Cardiac septum (tissue), 1 donor: ENCODE results near the gene KATNAL2. TPM values are rescaled to one million over a fixed set of nuclear protein-coding genes. Genes with fewer than 3 reads are reported as not detected.

ENCODE experiments used
- DNase-seq: peaks from one replicate; pipeline ENCODE4 v3.0.0-alpha.2; 2020; ENCODE audit warnings: low spot score
- intact Hi-C: fragments of 100-400 bp; cut with DNase I; formaldehyde crosslinking; loops from one replicate; pipeline ENCODE4 v1.14.0; 2022
- long read RNA-seq: library from polyadenylated mRNA; unstranded; transcript quantifications from one replicate; pipeline ENCODE4 v2.0.0, GENCODE V29; 2021
- total RNA-seq: library from RNA; stranded (reverse); fragmentation: NEBNext Ultra II Directional; extraction: Animal tissue kit (Norgen Biotek cat#: 25700); gene quantifications from one replicate; pipeline ENCODE4 v1.2.1, GENCODE V29; 2021
- donor health status: DM: no; HTN: no; CAD: no.

KATNAL2 gene
- total RNA-seq = 5.7 TPM
- long read RNA-seq, partial matches to known transcripts = 3 of 14 reads
- long read RNA-seq, other reads (novel, unspliced or antisense) = 11 of 14 reads

GRCh38 chr18:46917108-46917802 lies at the start of gene KATNAL2, which contains the start of gene PIAS2:
TSS of gene KATNAL2 (plus strand) at chr18:46917602. CDS start at chr18:46946873, 29,271 bp downstream.
TSS of gene PIAS2 (minus strand) at chr18:46917507. CDS start at chr18:46917345, 162 bp downstream.
- peak; percentile 89 for DNase-seq
- intact Hi-C loops = no loop called here

GRCh38 chr18:46868169-46868921 lies 49.1 kb upstream of the KATNAL2 start:
- DNase-seq = no peak
- intact Hi-C loops = no loop called here

- intact Hi-C loops = no loop called here
- no peak for DNase-seq
Measured at GRCh38 chr18:46877329-46877987, 39.9 kb upstream of the KATNAL2 start.

- DNase-seq = no peak
Measured at GRCh38 chr18:46883180-46883579, 34.2 kb upstream of the KATNAL2 start.

GRCh38 chr18:46886893-46887292 lies 30.5 kb upstream of the KATNAL2 start:
- DNase-seq = no peak
- intact Hi-C loops = loop anchor here (10.0 kb wide), 1 partner anchor 62 kb away; no protein-coding TSS in a partner anchor

More at GRCh38 chr18:46883180-46883579, 34.2 kb upstream of the KATNAL2 start:
- intact Hi-C loops = loop anchor here (10.0 kb wide), 1 partner anchor 58 kb away; no protein-coding TSS in a partner anchor

GRCh38 chr18:46888965-46889364 lies 28.4 kb upstream of the KATNAL2 start:
- intact Hi-C loops = loop anchor here (10.0 kb wide), 1 partner anchor 64 kb away; no protein-coding TSS in a partner anchor
- DNase-seq = no peak

- intact Hi-C loops = no loop called here
Measured at GRCh38 chr18:46891742-46892214, 25.6 kb upstream of the KATNAL2 start.

GRCh38 chr18:46892842-46893241 lies 24.6 kb upstream of the KATNAL2 start:
- intact Hi-C loops = no loop called here
- DNase-seq = no peak

More at GRCh38 chr18:46891742-46892214, 25.6 kb upstream of the KATNAL2 start:
- DNase-seq = no peak

GRCh38 chr18:46893360-46893759 lies 24.0 kb upstream of the KATNAL2 start:
- intact Hi-C loops = no loop called here

GRCh38 chr18:46894124-46894523 lies 23.3 kb upstream of the KATNAL2 start:
- intact Hi-C loops = no loop called here
- no peak for DNase-seq

More at GRCh38 chr18:46893360-46893759, 24.0 kb upstream of the KATNAL2 start:
- no peak for DNase-seq

GRCh38 chr18:46899274-46899948 lies 18.0 kb upstream of the KATNAL2 start:
- no peak for DNase-seq
- intact Hi-C loops = no loop called here

GRCh38 chr18:46903406-46903805 lies 14.0 kb upstream of the KATNAL2 start:
- intact Hi-C loops = no loop called here
- no peak for DNase-seq

GRCh38 chr18:46909497-46909896 lies 7.9 kb upstream of the KATNAL2 start:
- no peak for DNase-seq
- intact Hi-C loops = no loop called here

- intact Hi-C loops = no loop called here
Measured at GRCh38 chr18:46910856-46911255, 6.5 kb upstream of the KATNAL2 start.

GRCh38 chr18:46915800-46916550 lies 1.4 kb upstream of the KATNAL2 start:
- DNase-seq = no peak
- intact Hi-C loops = no loop called here

More at GRCh38 chr18:46910856-46911255, 6.5 kb upstream of the KATNAL2 start:
- DNase-seq = no peak

- DNase-seq = no peak
- intact Hi-C loops = no loop called here
Measured at GRCh38 chr18:46916551-46917107, 773 bp upstream of the KATNAL2 start.

- no peak for DNase-seq
- intact Hi-C loops = no loop called here
Measured at GRCh38 chr18:46917803-46918600, 600 bp downstream of the KATNAL2 start.
